ENCODE measurements around the gene DSE.
"Not testable (repeated sequence)": the region's sequence is repeated elsewhere in the genome, so short reads cannot be mapped to it uniquely, and the experiment has no call there.

Gene DSE

GRCh38 chr6:116370760-116371119 lies at the start of gene DSE:
DSE (plus strand) TSS chr6:116370947; CDS start chr6:116399251, 28,304 bp downstream.
- DNase-seq (ENCODE audit: low read depth, low spot score): no peak

- not testable (repeated sequence) for DNase-seq (ENCODE audit: low read depth, low spot score)
These were observed 48.8 kb upstream of the DSE start for GRCh38 chr6:116321933-116322332.

GRCh38 chr6:116323863-116324262 lies 46.9 kb upstream of the DSE start:
- no peak for DNase-seq (ENCODE audit: low read depth, low spot score)

GRCh38 chr6:116325634-116326132 lies 45.1 kb upstream of the DSE start:
- DNase-seq (ENCODE audit: low read depth, low spot score): not testable (repeated sequence)

GRCh38 chr6:116326181-116326671 lies 44.5 kb upstream of the DSE start:
- DNase-seq (ENCODE audit: low read depth, low spot score): no peak

DNA sequence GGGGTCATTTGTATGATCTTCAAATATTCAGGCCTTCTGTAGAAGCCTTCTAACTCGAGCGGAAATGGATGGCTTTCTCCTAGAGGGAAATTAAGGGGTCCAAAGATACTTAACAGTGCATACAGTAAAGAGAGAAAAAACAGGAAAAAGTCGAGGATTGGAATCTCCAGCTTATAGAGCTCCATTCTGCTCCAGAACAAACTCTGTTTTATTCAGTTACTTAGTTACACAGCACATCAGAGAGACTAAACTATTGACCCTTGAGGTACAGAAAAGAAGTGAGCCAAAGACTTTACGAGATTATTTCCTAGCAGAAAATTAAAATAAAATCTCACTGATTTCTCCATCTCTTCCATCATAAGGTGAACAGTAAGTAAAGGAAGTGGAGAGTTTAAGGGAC lies 43.8 kb upstream of the DSE start:
- DNase-seq (ENCODE audit: low read depth, low spot score): no peak

- DNase-seq (ENCODE audit: low read depth, low spot score): no peak
These were observed 42.8 kb upstream of the DSE start for GRCh38 chr6:116327803-116328527.

DNA sequence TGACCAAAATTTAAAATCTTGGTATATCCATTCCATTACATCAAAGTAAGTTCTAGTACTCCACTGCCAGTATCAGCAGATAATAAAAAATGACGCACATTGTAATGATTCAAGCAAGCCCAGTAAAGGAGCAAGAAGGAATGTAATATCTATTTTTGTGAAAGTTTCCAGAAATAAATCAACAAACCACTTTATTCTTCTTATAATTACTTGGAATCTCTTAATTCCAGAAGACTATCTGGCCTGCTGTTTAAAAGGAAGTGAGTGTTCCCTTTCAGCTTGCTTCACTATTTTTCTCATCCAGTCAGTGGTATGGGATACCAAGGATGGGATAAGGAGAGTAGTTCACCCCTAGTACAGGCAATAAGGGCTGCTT lies 42.2 kb upstream of the DSE start:
- no peak for DNase-seq (ENCODE audit: low read depth, low spot score)

GRCh38 chr6:116329156-116329555 lies 41.6 kb upstream of the DSE start:
- DNase-seq (ENCODE audit: low read depth, low spot score): no peak

DNA sequence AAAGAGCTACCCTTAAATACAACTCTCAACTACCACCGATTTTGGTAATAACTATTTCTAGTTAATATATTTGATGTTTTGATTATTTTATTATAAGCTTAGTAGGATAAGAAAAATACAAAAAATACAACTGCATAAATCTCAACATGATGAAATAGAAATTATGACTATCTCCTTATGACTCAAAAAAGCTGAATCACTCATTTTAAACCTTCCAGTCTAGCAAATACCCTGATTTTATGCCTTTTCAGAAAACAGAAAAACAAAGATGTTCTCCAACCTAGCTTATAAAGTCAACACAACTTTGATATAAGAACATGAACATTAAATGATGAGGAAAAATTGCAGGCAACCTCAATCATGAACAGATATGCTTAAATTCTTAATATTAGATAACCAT lies 40.2 kb upstream of the DSE start:
- no peak for DNase-seq (ENCODE audit: low read depth, low spot score)

GRCh38 chr6:116332096-116332495 lies 38.7 kb upstream of the DSE start:
- DNase-seq (ENCODE audit: low read depth, low spot score): no peak

- not testable (repeated sequence) for DNase-seq (ENCODE audit: low read depth, low spot score)
These were observed 35.9 kb upstream of the DSE start for GRCh38 chr6:116334638-116335409.

- DNase-seq (ENCODE audit: low read depth, low spot score): no peak
These were observed 35.0 kb upstream of the DSE start for GRCh38 chr6:116335612-116336215.

DNA sequence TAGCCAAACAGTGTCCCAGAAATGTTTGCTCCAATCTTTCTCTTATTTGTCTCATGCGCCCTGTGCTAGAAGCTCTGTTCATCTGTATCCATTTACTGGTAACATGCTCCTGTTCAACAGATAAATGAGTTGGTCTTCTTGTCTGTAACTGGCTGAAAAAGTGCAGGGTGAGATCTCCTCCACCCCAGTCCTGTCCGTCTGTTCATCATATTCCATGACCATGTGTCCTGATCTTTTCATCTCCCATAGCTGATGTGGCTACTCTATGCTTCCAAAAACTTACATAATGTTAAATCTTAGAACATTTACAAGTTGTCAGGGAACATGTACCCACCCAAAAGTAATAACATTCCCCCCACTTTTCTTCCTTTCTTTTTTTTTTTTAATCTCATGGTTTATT lies 31.8 kb upstream of the DSE start:
- no peak for DNase-seq (ENCODE audit: low read depth, low spot score)

GRCh38 chr6:116340625-116341024 lies 30.1 kb upstream of the DSE start:
- DNase-seq (ENCODE audit: low read depth, low spot score): not testable (repeated sequence)

- no peak for DNase-seq (ENCODE audit: low read depth, low spot score)
These were observed 21.5 kb upstream of the DSE start for GRCh38 chr6:116349216-116349615.

DNA sequence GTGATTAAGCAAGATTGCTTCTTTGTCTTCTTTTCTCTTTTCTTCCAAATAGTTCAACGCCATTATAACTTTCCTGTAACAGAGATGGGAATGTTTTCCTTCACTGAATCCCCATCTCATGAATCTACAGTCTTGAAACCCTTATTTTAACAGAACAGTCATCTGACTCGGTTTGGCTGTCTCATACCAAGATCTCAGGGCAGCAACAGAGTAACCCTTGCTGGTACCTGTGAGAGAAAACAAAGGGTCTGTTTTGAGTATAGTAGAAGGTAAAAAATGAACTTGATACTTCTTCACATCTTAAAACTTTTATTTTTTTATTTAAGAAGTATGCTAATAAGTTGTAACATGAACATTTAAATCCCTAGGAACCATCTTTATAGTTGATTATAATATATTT lies 19.6 kb upstream of the DSE start:
- no peak for DNase-seq (ENCODE audit: low read depth, low spot score)

GRCh38 chr6:116352515-116353471 lies 18.0 kb upstream of the DSE start:
- no peak for DNase-seq (ENCODE audit: low read depth, low spot score)

GRCh38 chr6:116354236-116354635 lies 16.5 kb upstream of the DSE start:
- DNase-seq (ENCODE audit: low read depth, low spot score): no peak

DNA sequence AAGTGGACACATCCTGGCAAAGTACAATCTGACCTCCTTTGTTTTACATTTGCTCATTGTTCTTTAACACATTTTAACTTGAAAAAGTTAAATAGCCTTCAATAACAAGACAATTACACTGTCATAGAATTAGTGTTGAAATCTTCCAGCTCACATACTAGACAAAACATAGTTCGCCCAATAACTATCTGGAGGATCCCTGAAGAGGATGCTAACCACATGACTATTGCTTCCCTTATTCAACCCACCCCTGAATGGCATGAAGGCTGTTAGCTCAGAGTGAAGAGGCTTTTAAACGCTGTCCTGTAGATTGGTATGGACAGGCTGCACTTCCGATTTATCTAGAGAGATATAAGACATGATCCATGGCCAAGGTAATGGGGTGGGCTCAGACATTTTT lies 15.0 kb upstream of the DSE start:
- no peak for DNase-seq (ENCODE audit: low read depth, low spot score)

DNA sequence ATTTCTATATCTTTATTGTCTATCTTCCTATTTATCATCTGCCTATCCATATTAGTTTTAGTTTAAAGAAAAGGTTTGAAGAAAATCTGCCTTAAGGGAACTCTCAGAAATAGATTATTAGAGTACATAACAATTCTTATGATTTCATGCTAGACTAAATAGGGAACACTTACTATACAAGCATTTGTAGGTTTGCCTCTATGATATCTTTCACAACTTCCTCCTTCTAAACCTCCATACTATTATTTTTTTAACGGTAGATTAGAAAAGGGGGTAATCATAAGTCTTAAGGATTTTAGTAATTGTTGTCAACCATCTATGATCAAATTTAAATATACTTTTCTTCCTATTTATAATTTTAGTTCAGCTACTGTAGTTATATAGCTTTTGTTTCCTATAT lies 11.6 kb upstream of the DSE start:
- no peak for DNase-seq (ENCODE audit: low read depth, low spot score)

Measured in activated naive CD8-positive, alpha-beta T cell treated with anti-CD3 and anti-CD28 coated beads, Interleukin-2, amount 50 U/mL, for 16 hours (primary cell).